Esophagus squamous epithelium (tissue), 5 donors: ENCODE data around the gene WDR36. TPM values are rescaled to one million over a fixed set of nuclear protein-coding genes. Genes with fewer than 3 reads are reported as not detected.

Source experiments
- DNase-seq: peaks from one replicate; lab custom pipeline; 2025; lab: John Stamatoyannopoulos, UW
- H3K27ac ChIP-seq, 4 donors: fragments of 200-600 bp; sonication (generic); one replicate each; pipeline ENCODE4 v1.5.1; 2016 to 2019; ENCODE audit warnings: mild to moderate bottlenecking in 1 of 4
- H3K27me3 ChIP-seq, 4 donors: fragments of 200-600 bp; sonication (generic); 1 replicate in 3 of 4; 2 replicates in 1 of 4; pipeline versions ENCODE4 v1.5.1 to v1.6.0; 2017 to 2021; ENCODE audit warnings: antibody characterized with exemption in 1 of 4
- H3K36me3 ChIP-seq, 3 donors: fragments of 200-600 bp; sonication (generic); one replicate each; pipeline ENCODE4 v1.5.1; 2016 to 2019
- H3K4me1 ChIP-seq, 3 donors: fragments of 200-600 bp; sonication (generic); one replicate each; pipeline ENCODE4 v1.5.1; 2017 to 2019
- H3K4me3 ChIP-seq, 4 donors: fragments of 200-600 bp; sonication (generic); 1 replicate in 3 of 4; 2 replicates in 1 of 4; pipeline ENCODE4 v1.5.1; 2016 to 2019; ENCODE audit warnings: mild to moderate bottlenecking in 2 of 4, moderate library complexity in 1 of 4
- H3K9me3 ChIP-seq, 3 donors: fragments of 200-600 bp; sonication (generic); one replicate each; pipeline ENCODE4 v1.5.1; 2016 to 2019
- CTCF ChIP-seq, 6 experiments: fragments of 450-650 bp in 4 of 6; fragments of 200-600 bp in 2 of 6; sonication (generic) in 2 of 6; IDR thresholded peaks; one replicate each; pipeline ENCODE4 v1.5.1; 2016 to 2019; ENCODE audit warnings: antibody characterized with exemption in 6 of 6, mild to moderate bottlenecking in 4 of 6, moderate library complexity in 4 of 6
- POLR2A ChIP-seq, 4 donors: fragments of 450-650 bp; IDR thresholded peaks; one replicate each; pipeline ENCODE4 v1.6.1; 2017; ENCODE audit warnings: antibody characterized with exemption in 4 of 4, mild to moderate bottlenecking in 4 of 4, moderate library complexity in 3 of 4
- WGBS, 2 donors: methylation state at CpG; one replicate each; pipeline ENCODE4 v1.1.5; 2018; 5-methylcytosine and 5-hydroxymethylcytosine counted together
- intact Hi-C: fragments of 100-400 bp; cut with DNase I; formaldehyde crosslinking; loops from one replicate; pipeline ENCODE4 v1.15.0; 2022
- total RNA-seq, 4 donors: library from RNA; depleted of rRNA; stranded (reverse); fragments of >200 nt; gene quantifications; one replicate each; pipeline ENCODE4 v1.1.0, GENCODE V29; 2016
- donor health status: DM: yes; HTN: yes; CAD: no.

WDR36 gene
- total RNA-seq, 4 donors from 2014 or later = 13.7 to 42.5 (median 28.3) TPM

- no peak for TF ChIP-seq CTCF (IDR thresholded peaks at IDR 0.05)
- no peak for TF ChIP-seq POLR2A (IDR thresholded peaks at IDR 0.05)
- Histone ChIP-seq H3K9me3 (no peaks in the 10 kb centered on the region), H3K4me3 (no peak overlapping the region), H3K4me1 (no peaks in the 10 kb centered on the region), H3K36me3 (peaks cover 0 to 64% (median 11%) of the 10 kb centered on the region in 3 donors), H3K27ac (no peak overlapping the region), H3K27me3 (no peaks in the 10 kb centered on the region)
- 92% methylated on average over 3 of the region's 3 CpGs for WGBS, 2 donors
- intact Hi-C loops = no loop called here
- DNase-seq = no peak
Observed at GRCh38 chr5:111126896-111127295, 34.7 kb downstream of the WDR36 start.

- 84 to 89% methylated on average over 3 of the region's 3 CpGs for WGBS, 2 donors
- Histone ChIP-seq H3K4me1 (no peaks in the 10 kb centered on the region), H3K4me3 (no peak overlapping the region), H3K36me3 (peaks cover 0 to 56% (median 8%) of the 10 kb centered on the region in 3 donors), H3K9me3 (no peaks in the 10 kb centered on the region), H3K27ac (no peak overlapping the region), H3K27me3 (no peaks in the 10 kb centered on the region)
- TF ChIP-seq POLR2A (IDR thresholded peaks at IDR 0.05) (no peak), CTCF (IDR thresholded peaks at IDR 0.05) (no peak)
- DNase-seq = no peak
- intact Hi-C loops = no loop called here
Observed at GRCh38 chr5:111127453-111128195, 35.5 kb downstream of the WDR36 start.

GRCh38 chr5:111129938-111130337 lies 37.8 kb downstream of the WDR36 start:
- no peak for TF ChIP-seq POLR2A (IDR thresholded peaks at IDR 0.05)
- no peak for TF ChIP-seq CTCF (IDR thresholded peaks at IDR 0.05)

GRCh38 chr5:111131356-111131755 lies 39.2 kb downstream of the WDR36 start:
- Histone ChIP-seq H3K4me3 (no peak overlapping the region), H3K4me1 (no peaks in the 10 kb centered on the region), H3K9me3 (no peaks in the 10 kb centered on the region), H3K36me3 (peaks cover 0 to 19% (median 0%) of the 10 kb centered on the region in 3 donors), H3K27ac (no peak overlapping the region), H3K27me3 (no peaks in the 10 kb centered on the region)
- TF ChIP-seq POLR2A (IDR thresholded peaks at IDR 0.05) = no peak
- no peak for TF ChIP-seq CTCF (IDR thresholded peaks at IDR 0.05)
- 56 to 67% methylated on average over 2 of the region's 2 CpGs for WGBS, 2 donors
- intact Hi-C loops = no loop called here
- DNase-seq = no peak

More at GRCh38 chr5:111129938-111130337, 37.8 kb downstream of the WDR36 start:
- 90 to 93% methylated on average over 3 of the region's 3 CpGs for WGBS, 2 donors
- no peaks in the 10 kb centered on the region for H3K27me3 ChIP-seq
- no peaks in the 10 kb centered on the region for H3K4me1 ChIP-seq
- intact Hi-C loops = no loop called here
- peaks cover 0 to 33% (median 8%) of the 10 kb centered on the region in 3 donors for H3K36me3 ChIP-seq
- no peak for DNase-seq
- H3K4me3 ChIP-seq = no peak overlapping the region
- H3K9me3 ChIP-seq = no peaks in the 10 kb centered on the region
- no peak overlapping the region for H3K27ac ChIP-seq

- H3K9me3 ChIP-seq = no peaks in the 10 kb centered on the region
- TF ChIP-seq CTCF (IDR thresholded peaks at IDR 0.05) = no peak
- TF ChIP-seq POLR2A (IDR thresholded peaks at IDR 0.05) = no peak
- no peaks in the 10 kb centered on the region for H3K4me1 ChIP-seq
- H3K36me3 ChIP-seq = peaks cover 0 to 12% (median 0%) of the 10 kb centered on the region in 3 donors
- no peaks in the 10 kb centered on the region for H3K27me3 ChIP-seq
- DNase-seq = no peak
- H3K27ac ChIP-seq = no peak overlapping the region
- H3K4me3 ChIP-seq = no peak overlapping the region
- WGBS, 2 donors = 55 to 73% methylated on average over 1 of the region's 1 CpG
- intact Hi-C loops = no loop called here
Observed at GRCh38 chr5:111132076-111132475, 39.9 kb downstream of the WDR36 start.
